Measurements from ENCODE around the gene RTN4R. TPM values are rescaled to one million over a fixed set of nuclear protein-coding genes. Genes with fewer than 3 reads are reported as not detected.

Gene RTN4R
- total RNA-seq, 2 donors from 2014 or later = 12.8 to 17.7 TPM

DNA sequence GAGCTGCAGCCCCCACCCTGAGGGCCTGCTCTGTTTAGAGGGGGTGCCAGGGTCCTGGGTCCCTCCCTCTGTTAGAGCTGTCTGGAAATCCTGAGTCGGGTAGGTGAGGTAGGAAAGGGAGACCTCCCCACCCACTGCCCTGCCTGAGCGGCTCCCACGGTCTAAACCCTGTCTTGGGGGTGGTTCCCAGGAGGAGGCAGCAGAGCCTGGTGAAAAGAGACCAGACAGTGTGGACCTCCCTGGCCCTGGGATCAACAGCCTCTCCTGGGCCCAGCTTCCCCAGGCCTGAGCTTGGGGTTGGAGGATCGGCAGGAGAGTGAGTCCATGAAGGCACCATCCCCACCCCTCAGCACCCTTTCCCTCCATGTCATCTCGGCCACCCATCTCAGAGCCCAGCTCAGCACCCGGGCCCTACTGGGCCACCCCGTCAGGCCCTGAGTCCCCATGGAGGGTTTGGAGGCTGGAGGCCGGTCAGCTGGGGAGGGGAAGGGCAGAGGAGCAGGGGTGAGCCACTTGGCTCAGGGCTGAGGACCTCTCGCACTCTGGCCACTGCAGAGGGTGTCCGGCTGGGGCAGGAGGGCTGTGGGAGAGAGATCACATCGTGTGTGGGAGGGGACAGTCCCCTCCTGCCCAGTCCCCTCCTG, 37.2 kb downstream of the RTN4R start:
- no peaks in the 10 kb centered on the region for H3K4me1 Mint-ChIP-seq
- H3K9me3 Mint-ChIP-seq = no peaks in the 10 kb centered on the region
- Histone ChIP-seq H3K4me1 (ENCODE audit: control insufficient read depth, insufficient read depth, low read length) (peaks cover 3% of the 10 kb centered on the region), H3K27me3 (ENCODE audit: control insufficient read depth, insufficient read depth, low read length, poor library complexity, severe bottlenecking) (no peaks in the 10 kb centered on the region), H3K27ac (ENCODE audit: low read depth, low read length) (no peak overlapping the region), H3K9me3 (ENCODE audit: control insufficient read depth, low read length) (no peaks in the 10 kb centered on the region), H3K4me3 (ENCODE audit: low read length) (no peak overlapping the region), H3K36me3 (ENCODE audit: control insufficient read depth, insufficient read depth, low read length) (no peaks in the 10 kb centered on the region), H3K9ac (ENCODE audit: extremely low read depth, low read length, poor library complexity, severe bottlenecking) (no peak overlapping the region)
- TF ChIP-seq, protein P1, sequence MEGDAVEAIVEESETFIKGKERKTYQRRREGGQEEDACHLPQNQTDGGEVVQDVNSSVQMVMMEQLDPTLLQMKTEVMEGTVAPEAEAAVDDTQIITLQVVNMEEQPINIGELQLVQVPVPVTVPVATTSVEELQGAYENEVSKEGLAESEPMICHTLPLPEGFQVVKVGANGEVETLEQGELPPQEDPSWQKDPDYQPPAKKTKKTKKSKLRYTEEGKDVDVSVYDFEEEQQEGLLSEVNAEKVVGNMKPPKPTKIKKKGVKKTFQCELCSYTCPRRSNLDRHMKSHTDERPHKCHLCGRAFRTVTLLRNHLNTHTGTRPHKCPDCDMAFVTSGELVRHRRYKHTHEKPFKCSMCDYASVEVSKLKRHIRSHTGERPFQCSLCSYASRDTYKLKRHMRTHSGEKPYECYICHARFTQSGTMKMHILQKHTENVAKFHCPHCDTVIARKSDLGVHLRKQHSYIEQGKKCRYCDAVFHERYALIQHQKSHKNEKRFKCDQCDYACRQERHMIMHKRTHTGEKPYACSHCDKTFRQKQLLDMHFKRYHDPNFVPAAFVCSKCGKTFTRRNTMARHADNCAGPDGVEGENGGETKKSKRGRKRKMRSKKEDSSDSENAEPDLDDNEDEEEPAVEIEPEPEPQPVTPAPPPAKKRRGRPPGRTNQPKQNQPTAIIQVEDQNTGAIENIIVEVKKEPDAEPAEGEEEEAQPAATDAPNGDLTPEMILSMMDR (conservative IDR thresholded peaks at IDR 0.05) = no peak
- H3K27me3 Mint-ChIP-seq (ENCODE audit: insufficient read depth) = no peaks in the 10 kb centered on the region
- no peak for DNase-seq
- no peak overlapping the region for H3K4me3 Mint-ChIP-seq
- no peaks in the 10 kb centered on the region for H3K36me3 Mint-ChIP-seq (ENCODE audit: low read depth)
- no peak overlapping the region for H3K27ac Mint-ChIP-seq
- 92 to 100% methylated on average over 3 to 10 of the region's 11 CpGs for WGBS, 2 experiments (ENCODE audit: insufficient coverage in 1 of 2, insufficient read length in 1 of 2)

DNA sequence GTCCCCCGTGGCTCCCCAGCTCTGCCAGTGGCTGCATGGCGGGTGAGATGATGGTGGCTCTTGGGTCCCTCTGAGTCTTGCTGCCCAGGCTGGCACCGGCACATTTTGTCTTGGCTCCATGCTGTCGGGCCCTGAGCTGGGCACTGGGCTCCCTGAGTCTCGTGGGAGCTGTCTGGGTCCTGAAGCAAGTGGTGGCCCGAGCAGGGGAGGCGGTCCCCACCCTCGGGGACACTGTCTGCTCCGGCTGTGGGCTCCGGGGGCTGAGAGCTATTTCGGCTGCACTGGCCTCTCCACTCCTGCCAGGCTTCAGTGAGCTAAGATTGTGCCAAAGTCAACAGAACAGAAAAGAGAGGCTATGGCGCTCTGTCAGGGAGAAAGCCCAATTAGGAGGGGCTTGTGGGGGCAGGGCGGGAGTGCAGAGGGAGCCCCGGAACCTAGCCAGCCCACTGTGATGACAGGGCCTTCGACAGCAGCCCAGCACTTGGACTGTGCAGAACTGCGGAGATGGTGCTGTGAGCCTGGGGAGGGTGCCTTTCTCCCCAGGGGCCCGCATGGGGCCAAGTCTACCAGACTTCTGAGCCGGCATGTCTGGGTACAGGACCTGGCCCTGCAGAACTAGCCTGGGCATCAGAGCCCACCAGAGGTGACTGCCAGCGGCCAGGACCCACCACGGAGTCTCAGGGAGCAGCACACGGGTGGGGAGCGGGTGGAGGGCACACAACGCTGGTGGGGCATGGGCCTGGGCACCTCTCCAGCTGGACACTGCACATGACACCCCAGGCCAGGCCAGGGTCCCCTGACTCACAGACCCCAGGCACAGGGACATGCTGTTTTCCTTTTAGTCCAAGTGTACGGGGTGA, 38.0 kb downstream of the RTN4R start:
- no peak overlapping the region for H3K9ac ChIP-seq (ENCODE audit: extremely low read depth, low read length, poor library complexity, severe bottlenecking)
- H3K4me1 Mint-ChIP-seq = no peaks in the 10 kb centered on the region
- no peaks in the 10 kb centered on the region for H3K36me3 ChIP-seq (ENCODE audit: control insufficient read depth, insufficient read depth, low read length)
- no peaks in the 10 kb centered on the region for H3K27me3 ChIP-seq (ENCODE audit: control insufficient read depth, insufficient read depth, low read length, poor library complexity, severe bottlenecking)
- H3K27ac ChIP-seq (ENCODE audit: low read depth, low read length) = no peak overlapping the region
- peaks cover under 1% of the 10 kb centered on the region for H3K9me3 Mint-ChIP-seq
- 86 to 92% methylated on average over 6 to 24 of the region's 24 CpGs for WGBS, 2 experiments (ENCODE audit: insufficient coverage in 1 of 2, insufficient read length in 1 of 2)
- peaks cover 3% of the 10 kb centered on the region for H3K4me1 ChIP-seq (ENCODE audit: control insufficient read depth, insufficient read depth, low read length)
- H3K27me3 Mint-ChIP-seq (ENCODE audit: insufficient read depth) = no peaks in the 10 kb centered on the region
- TF ChIP-seq, protein P1 (conservative IDR thresholded peaks at IDR 0.05) = no peak
- H3K27ac Mint-ChIP-seq = no peak overlapping the region
- no peak overlapping the region for H3K4me3 ChIP-seq (ENCODE audit: low read length)
- no peaks in the 10 kb centered on the region for H3K36me3 Mint-ChIP-seq (ENCODE audit: low read depth)
- H3K4me3 Mint-ChIP-seq = no peak overlapping the region
- H3K9me3 ChIP-seq (ENCODE audit: control insufficient read depth, low read length) = no peaks in the 10 kb centered on the region
- no peak for DNase-seq

DNA sequence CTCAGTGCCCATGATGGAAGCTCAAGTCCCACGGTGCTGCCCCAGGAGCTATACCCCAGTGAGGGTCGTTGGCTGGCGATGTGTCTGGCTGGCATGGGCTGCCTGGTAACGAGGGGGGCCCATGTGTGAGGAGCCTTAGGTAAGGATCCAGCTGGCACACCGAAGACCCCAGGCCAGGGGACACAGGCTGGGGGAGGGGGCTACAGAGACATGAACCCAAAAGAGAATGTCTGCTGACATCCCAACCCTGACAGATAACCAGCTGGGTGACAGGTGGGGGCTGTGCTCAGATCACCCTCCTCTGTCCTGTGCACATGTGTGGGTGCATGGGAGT, 39.2 kb downstream of the RTN4R start:
- Mint-ChIP-seq H3K4me3 (no peak overlapping the region), H3K9me3 (peaks cover 4% of the 10 kb centered on the region), H3K36me3 (ENCODE audit: low read depth) (no peaks in the 10 kb centered on the region), H3K27ac (no peak overlapping the region), H3K27me3 (ENCODE audit: insufficient read depth) (no peaks in the 10 kb centered on the region), H3K4me1 (no peaks in the 10 kb centered on the region)
- Histone ChIP-seq H3K27me3 (ENCODE audit: control insufficient read depth, insufficient read depth, low read length, poor library complexity, severe bottlenecking) (no peaks in the 10 kb centered on the region), H3K36me3 (ENCODE audit: control insufficient read depth, insufficient read depth, low read length) (no peaks in the 10 kb centered on the region), H3K4me1 (ENCODE audit: control insufficient read depth, insufficient read depth, low read length) (peaks cover 3% of the 10 kb centered on the region), H3K9me3 (ENCODE audit: control insufficient read depth, low read length) (no peaks in the 10 kb centered on the region), H3K4me3 (ENCODE audit: low read length) (no peak overlapping the region), H3K9ac (ENCODE audit: extremely low read depth, low read length, poor library complexity, severe bottlenecking) (no peak overlapping the region), H3K27ac (ENCODE audit: low read depth, low read length) (no peak overlapping the region)
- WGBS, 2 experiments (ENCODE audit: insufficient coverage in 1 of 2, insufficient read length in 1 of 2) = 88 to 92% methylated on average over 3 to 5 of the region's 5 CpGs
- DNase-seq = no peak
- TF ChIP-seq, protein P1 (conservative IDR thresholded peaks at IDR 0.05) = no peak
